GM12878 (cell line): ENCODE results near the gene CDC5L. TPM values are rescaled to one million over a fixed set of nuclear protein-coding genes. Genes with fewer than 3 reads are reported as not detected.

Source experiments
- ATAC-seq: fragments of 200-7000 bp; cut with Tn5 transposase; 3 replicates; pipeline ENCODE4 v1.9.1; 2020; ENCODE audit warnings: mild to moderate bottlenecking, moderate library complexity
- BruUV-seq: library from RNA; stranded (reverse); fragments of 400-500 nt; replicated peaks from 2 replicates; lab custom pipeline; 2021; lab: Mats Ljungman, UMichigan
- CTCF ChIA-PET: fragments of 300-600 bp; sonication (Branson Sonifier 250); formaldehyde crosslinking; extraction: SDS; loops from one replicate; lab custom pipeline; 2021; ENCODE audit warnings: inconsistent platforms; lab: Yijun Ruan, JAX
- POLR2A ChIA-PET: fragments of 350-600 bp; formaldehyde crosslinking; extraction: SDS; loops from one replicate; lab custom pipeline; 2021; ENCODE audit warnings: inconsistent platforms; lab: Charles Lee
- RAD21 ChIA-PET: fragments of 300-600 bp; sonication (Branson Sonifier 250); formaldehyde crosslinking; loops from one replicate; lab custom pipeline; 2023; ENCODE audit warnings: antibody characterized with exemption; ENCODE audit not compliant: unreplicated experiment; lab: Charles Lee
- SMC1A ChIA-PET: fragments of 300-600 bp; sonication (Branson Sonifier 250); formaldehyde crosslinking; loops from one replicate; lab custom pipeline; 2023; ENCODE audit not compliant: unreplicated experiment, uncharacterized antibody; lab: Charles Lee
- DNase-seq: peaks from one replicate; pipeline ENCODE4 v3.0.0-alpha.2; 2011; ENCODE audit warnings: low read depth, low spot score
- FAIRE-seq: peaks from 3 replicates; lab custom pipeline; 2011; peaks lifted over from hg19 to GRCh38; lab: Jason Lieb, UNC
- H2AFZ ChIP-seq: 2 replicates; pipeline ENCODE4 v1.6.0; 2011; ENCODE audit warnings: low read depth, low read length, control low read depth; ENCODE audit not compliant: control insufficient read depth
- H3K27ac ChIP-seq: 2 replicates; pipeline ENCODE4 v1.5.1; 2011; ENCODE audit warnings: control low read depth; ENCODE audit not compliant: control insufficient read depth, insufficient read depth
- H3K27me3 ChIP-seq, 2 experiments: replicated peaks in 1 of 2; 2 replicates each; pipeline versions ENCODE4 v1.6.0 to v1.6.1; 2011; ENCODE audit warnings: low read length in 1 of 2; ENCODE audit not compliant: control insufficient read depth in 2 of 2, insufficient read depth in 2 of 2
- H3K36me3 ChIP-seq, 2 experiments: 2 replicates each; pipeline ENCODE4 v1.5.1; 2011; ENCODE audit warnings: low read length in 1 of 2; ENCODE audit not compliant: control insufficient read depth in 2 of 2, insufficient read depth in 2 of 2
- H3K4me1 ChIP-seq: 2 replicates; pipeline ENCODE4 v1.6.1; 2011; ENCODE audit warnings: mild to moderate bottlenecking, low read length, moderate library complexity, mixed read lengths; ENCODE audit not compliant: control insufficient read depth, insufficient read depth
- H3K4me2 ChIP-seq: 2 replicates; pipeline ENCODE4 v1.6.0; 2011; ENCODE audit warnings: control low read depth; ENCODE audit not compliant: control insufficient read depth, insufficient read depth
- H3K4me3 ChIP-seq: fragments of 200-600 bp; sonication (generic); 2 replicates; pipeline ENCODE4 v1.5.1; 2016
- H3K79me2 ChIP-seq: 2 replicates; pipeline ENCODE4 v1.6.0; 2011; ENCODE audit warnings: low read length; ENCODE audit not compliant: control insufficient read depth, insufficient read depth
- H3K9ac ChIP-seq: 2 replicates; pipeline ENCODE4 v1.8.0; 2011; ENCODE audit warnings: low read length, control low read depth, mixed read lengths; ENCODE audit not compliant: control insufficient read depth, insufficient read depth
- H3K9me3 ChIP-seq: replicated peaks from 3 replicates; pipeline ENCODE4 v1.5.1; 2011; ENCODE audit warnings: mild to moderate bottlenecking, low read length; ENCODE audit not compliant: control insufficient read depth, insufficient read depth
- H4K20me1 ChIP-seq: 2 replicates; pipeline ENCODE4 v1.6.0; 2011; ENCODE audit not compliant: control insufficient read depth, insufficient read depth
- WGBS: methylation state at CpG from one replicate; pipeline ENCODE4 v1.1.6; 2016; ENCODE audit warnings: low lambda C conversion rate; ENCODE audit not compliant: insufficient replicate concordance, insufficient coverage; ENCODE audit errors: missing lambda C conversion rate; 5-methylcytosine and 5-hydroxymethylcytosine counted together
- in situ Hi-C: fragments of 300-500 bp; cut with MboI; formaldehyde crosslinking; loops from 9 replicates; pipeline ENCODE4 v1.14.3; 2018; ENCODE audit warnings: mixed read lengths
- intact Hi-C: fragments of 100-400 bp; cut with micrococcal nuclease; formaldehyde crosslinking; loops from one replicate; pipeline ENCODE4 v1.14.2; 2022; ENCODE audit not compliant: unreplicated experiment
- polyA plus RNA-seq, 11 experiments: library from polyadenylated mRNA; depleted of rRNA in 4 of 11; unstranded in 6 of 11; stranded (reverse) in 5 of 11; fragments of >200 nt; fragmentation: Nextera tagmentation in 4 of 11; fragmentation: Illumina TruSeq in 1 of 11; extraction: Ambion mirVana in 4 of 11; extraction: Trizol in 1 of 11; gene quantifications; 1 replicate in 1 of 11; 2 replicates in 10 of 11; pipeline versions ENCODE4 v1.2.1 to v1.2.3, GENCODE V29; 2011 to 2016; ENCODE audit warnings: inconsistent platforms in 2 of 11, missing spikeins in 2 of 11, low read depth in 1 of 11
- total RNA-seq, 4 experiments: library from RNA; depleted of rRNA in 3 of 4; stranded (reverse); fragments of >200 nt in 3 of 4; fragmentation: Illumina TruSeq in 1 of 4; extraction: Trizol in 1 of 4; gene quantifications; 2 replicates each; pipeline versions ENCODE4 v1.2.1 to v1.2.3, GENCODE V29; 2013 to 2021
- TF ChIP-seq, protein P1 (sequence below): fragments of 450-650 bp; IDR thresholded peaks from 2 replicates; pipeline ENCODE4 v1.6.1; 2017; ENCODE audit warnings: antibody characterized with exemption, mild to moderate bottlenecking, moderate library complexity
- TF ChIP-seq, protein P2 (sequence below), 3 experiments: IDR thresholded peaks in 2 of 3; conservative IDR thresholded peaks in 1 of 3; 2 replicates each; pipeline ENCODE4 v1.5.1; 2011; ENCODE audit warnings: low read depth in 3 of 3, low read length in 3 of 3, mild to moderate bottlenecking in 3 of 3, control low read depth in 2 of 3, moderate library complexity in 2 of 3, inconsistent platforms in 1 of 3, mixed read lengths in 1 of 3; ENCODE audit not compliant: control insufficient read depth in 2 of 3, insufficient read depth in 1 of 3; ENCODE audit errors: extremely low read depth in 1 of 3

Gene CDC5L
- total and polyA plus RNA-seq, 10 of the 15 experiments (the other 5 are each of a cell fraction or from before 2014, with no cell fraction given), result 13.2 to 29.4 (median 18.8) TPM

GRCh38 chr6:44494011-44494501 lies 106.5 kb downstream of the CDC5L start:
- H3K27ac ChIP-seq, result no peak overlapping the region
- ChIA-PET POLR2A (no interaction called here), CTCF (interaction anchor here (1.7 kb wide), 1 partner anchor 18 kb away, joined by 7 read pairs; no protein-coding TSS in a partner anchor), RAD21 (interaction anchor here (0.6 kb wide), 1 partner anchor 45 kb away, joined by 4 read pairs; no protein-coding TSS in a partner anchor), SMC1A (interaction anchor here (0.6 kb wide), 1 partner anchor 1367 kb away, joined by 3 read pairs; no protein-coding TSS in a partner anchor)
- H3K9ac ChIP-seq, result no peak overlapping the region
- H2AFZ ChIP-seq, result no peak overlapping the region
- no peak for ATAC-seq
- no peak for DNase-seq
- H3K9me3 ChIP-seq, result no peaks in the 10 kb centered on the region
- H3K4me2 ChIP-seq, result no peak overlapping the region
- no peaks in the 10 kb centered on the region for H3K79me2 ChIP-seq
- in situ Hi-C loops, result no loop called here
- 0 out of 4 replicates have a peak, but pooled peaks cover 0 to 2% of the 10 kb centered on the region in 2 experiments for H3K27me3 ChIP-seq
- FAIRE-seq, result no peak
- intact Hi-C loops, result no loop called here
- H3K4me1 ChIP-seq, result no peaks in the 10 kb centered on the region
- H3K36me3 ChIP-seq, result no peaks in the 10 kb centered on the region
- 24% methylated on average over 7 of the region's 7 CpGs for WGBS
- no TSS peak for BruUV-seq
- H4K20me1 ChIP-seq, result no peaks in the 10 kb centered on the region
- no peak overlapping the region for H3K4me3 ChIP-seq
- TF ChIP-seq, protein P1, sequence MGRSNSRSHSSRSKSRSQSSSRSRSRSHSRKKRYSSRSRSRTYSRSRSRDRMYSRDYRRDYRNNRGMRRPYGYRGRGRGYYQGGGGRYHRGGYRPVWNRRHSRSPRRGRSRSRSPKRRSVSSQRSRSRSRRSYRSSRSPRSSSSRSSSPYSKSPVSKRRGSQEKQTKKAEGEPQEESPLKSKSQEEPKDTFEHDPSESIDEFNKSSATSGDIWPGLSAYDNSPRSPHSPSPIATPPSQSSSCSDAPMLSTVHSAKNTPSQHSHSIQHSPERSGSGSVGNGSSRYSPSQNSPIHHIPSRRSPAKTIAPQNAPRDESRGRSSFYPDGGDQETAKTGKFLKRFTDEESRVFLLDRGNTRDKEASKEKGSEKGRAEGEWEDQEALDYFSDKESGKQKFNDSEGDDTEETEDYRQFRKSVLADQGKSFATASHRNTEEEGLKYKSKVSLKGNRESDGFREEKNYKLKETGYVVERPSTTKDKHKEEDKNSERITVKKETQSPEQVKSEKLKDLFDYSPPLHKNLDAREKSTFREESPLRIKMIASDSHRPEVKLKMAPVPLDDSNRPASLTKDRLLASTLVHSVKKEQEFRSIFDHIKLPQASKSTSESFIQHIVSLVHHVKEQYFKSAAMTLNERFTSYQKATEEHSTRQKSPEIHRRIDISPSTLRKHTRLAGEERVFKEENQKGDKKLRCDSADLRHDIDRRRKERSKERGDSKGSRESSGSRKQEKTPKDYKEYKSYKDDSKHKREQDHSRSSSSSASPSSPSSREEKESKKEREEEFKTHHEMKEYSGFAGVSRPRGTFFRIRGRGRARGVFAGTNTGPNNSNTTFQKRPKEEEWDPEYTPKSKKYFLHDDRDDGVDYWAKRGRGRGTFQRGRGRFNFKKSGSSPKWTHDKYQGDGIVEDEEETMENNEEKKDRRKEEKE, result no peak
- TF ChIP-seq, protein P2, sequence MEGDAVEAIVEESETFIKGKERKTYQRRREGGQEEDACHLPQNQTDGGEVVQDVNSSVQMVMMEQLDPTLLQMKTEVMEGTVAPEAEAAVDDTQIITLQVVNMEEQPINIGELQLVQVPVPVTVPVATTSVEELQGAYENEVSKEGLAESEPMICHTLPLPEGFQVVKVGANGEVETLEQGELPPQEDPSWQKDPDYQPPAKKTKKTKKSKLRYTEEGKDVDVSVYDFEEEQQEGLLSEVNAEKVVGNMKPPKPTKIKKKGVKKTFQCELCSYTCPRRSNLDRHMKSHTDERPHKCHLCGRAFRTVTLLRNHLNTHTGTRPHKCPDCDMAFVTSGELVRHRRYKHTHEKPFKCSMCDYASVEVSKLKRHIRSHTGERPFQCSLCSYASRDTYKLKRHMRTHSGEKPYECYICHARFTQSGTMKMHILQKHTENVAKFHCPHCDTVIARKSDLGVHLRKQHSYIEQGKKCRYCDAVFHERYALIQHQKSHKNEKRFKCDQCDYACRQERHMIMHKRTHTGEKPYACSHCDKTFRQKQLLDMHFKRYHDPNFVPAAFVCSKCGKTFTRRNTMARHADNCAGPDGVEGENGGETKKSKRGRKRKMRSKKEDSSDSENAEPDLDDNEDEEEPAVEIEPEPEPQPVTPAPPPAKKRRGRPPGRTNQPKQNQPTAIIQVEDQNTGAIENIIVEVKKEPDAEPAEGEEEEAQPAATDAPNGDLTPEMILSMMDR (IDR thresholded peaks at IDR 0.05 in 2 of 3, conservative IDR thresholded peaks at IDR 0.05 in 1 of 3; ENCODE audit: control insufficient read depth in 2 of 3, extremely low read depth in 1 of 3, insufficient read depth in 1 of 3, low read depth in 3 of 3, low read length in 3 of 3), result 0 out of 6 replicates have a peak, but pooled peaks of 1 of the 3 experiments have one; percentile 9
